ENCODE measurements around the gene HIRIP3.

HIRIP3 gene

GRCh38 chr16:29974291-29975133 is 20.9 kb downstream of the HIRIP3 start:
- peak overlapping the region; percentile 60 for H3K9ac ChIP-seq (ENCODE audit: low read depth, low read length)
- H3K27me3 ChIP-seq (ENCODE audit: control insufficient read depth, insufficient read depth, low read length), result peaks cover 12% of the 10 kb centered on the region
- peaks cover 16% of the 10 kb centered on the region for H3K4me1 ChIP-seq (ENCODE audit: control insufficient read depth, insufficient read depth, low read length)
- peak overlapping the region; percentile 59 for H3K4me3 ChIP-seq (ENCODE audit: low read depth, low read length)
- H3K9me3 ChIP-seq (ENCODE audit: control insufficient read depth, insufficient read depth, low read length), result peaks cover 10% of the 10 kb centered on the region
- H3K36me3 ChIP-seq (ENCODE audit: control insufficient read depth, insufficient read depth, low read length), result peaks cover 23% of the 10 kb centered on the region

- Histone ChIP-seq H3K36me3 (ENCODE audit: control insufficient read depth, insufficient read depth, low read length) (peaks cover 14% of the 10 kb centered on the region), H3K27me3 (ENCODE audit: control insufficient read depth, insufficient read depth, low read length) (peaks cover 12% of the 10 kb centered on the region), H3K9me3 (ENCODE audit: control insufficient read depth, insufficient read depth, low read length) (peaks cover 10% of the 10 kb centered on the region)
These were observed 21.8 kb downstream of the HIRIP3 start, which contains the start of gene TAOK2 for GRCh38 chr16:29973384-29974246. TAOK2 (plus strand) TSS chr16:29973868; CDS start chr16:29977773, 3,905 bp downstream.

GRCh38 chr16:29972992-29973383 is 22.4 kb downstream of the HIRIP3 start:
- Histone ChIP-seq H3K27me3 (ENCODE audit: control insufficient read depth, insufficient read depth, low read length) (peaks cover 12% of the 10 kb centered on the region), H3K36me3 (ENCODE audit: control insufficient read depth, insufficient read depth, low read length) (peaks cover 8% of the 10 kb centered on the region), H3K4me1 (ENCODE audit: control insufficient read depth, insufficient read depth, low read length) (peaks cover 16% of the 10 kb centered on the region), H3K4me3 (ENCODE audit: low read depth, low read length) (no peak overlapping the region), H3K9ac (ENCODE audit: low read depth, low read length) (no peak overlapping the region), H3K9me3 (ENCODE audit: control insufficient read depth, insufficient read depth, low read length) (peaks cover 10% of the 10 kb centered on the region)

More at GRCh38 chr16:29973384-29974246, 21.8 kb downstream of the HIRIP3 start, which contains the start of gene TAOK2:
- Histone ChIP-seq H3K9ac (ENCODE audit: low read depth, low read length) (peak within 1 kb of the TSS; percentile 60), H3K4me3 (ENCODE audit: low read depth, low read length) (peak within 1 kb of the TSS; percentile 59), H3K4me1 (ENCODE audit: control insufficient read depth, insufficient read depth, low read length) (peaks cover 16% of the 10 kb centered on the region)

DNA sequence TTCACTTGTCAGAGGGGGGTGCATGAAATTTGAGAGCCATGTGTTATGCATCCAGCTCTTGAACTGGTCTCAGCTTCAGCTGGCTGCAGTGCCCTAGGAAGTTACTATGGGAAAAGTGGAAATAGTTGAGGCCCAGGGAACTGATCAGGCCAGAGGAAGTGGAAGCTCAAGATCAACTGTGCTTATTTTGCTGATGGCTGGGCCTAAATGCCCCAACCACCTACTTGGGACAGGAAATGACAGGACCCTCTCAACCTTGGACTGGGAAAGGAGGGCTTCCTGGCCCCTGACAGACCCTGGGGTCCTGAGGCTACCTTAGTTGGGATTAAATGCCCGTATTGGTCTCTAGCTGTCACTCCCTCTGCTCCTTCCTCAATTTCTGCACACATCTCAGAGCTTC is 22.9 kb downstream of the HIRIP3 start:
- peaks cover 10% of the 10 kb centered on the region for H3K9me3 ChIP-seq (ENCODE audit: control insufficient read depth, insufficient read depth, low read length)
- peaks cover 16% of the 10 kb centered on the region for H3K4me1 ChIP-seq (ENCODE audit: control insufficient read depth, insufficient read depth, low read length)
- H3K27me3 ChIP-seq (ENCODE audit: control insufficient read depth, insufficient read depth, low read length), result peaks cover 12% of the 10 kb centered on the region
- no peak overlapping the region for H3K9ac ChIP-seq (ENCODE audit: low read depth, low read length)
- H3K4me3 ChIP-seq (ENCODE audit: low read depth, low read length), result no peak overlapping the region
- H3K36me3 ChIP-seq (ENCODE audit: control insufficient read depth, insufficient read depth, low read length), result peaks cover 4% of the 10 kb centered on the region

- Histone ChIP-seq H3K27me3 (ENCODE audit: control insufficient read depth, insufficient read depth, low read length) (peaks cover 12% of the 10 kb centered on the region), H3K9me3 (ENCODE audit: control insufficient read depth, insufficient read depth, low read length) (peaks cover 10% of the 10 kb centered on the region), H3K9ac (ENCODE audit: low read depth, low read length) (no peak overlapping the region)
These were observed 24.1 kb downstream of the HIRIP3 start for GRCh38 chr16:29971304-29971703.

DNA sequence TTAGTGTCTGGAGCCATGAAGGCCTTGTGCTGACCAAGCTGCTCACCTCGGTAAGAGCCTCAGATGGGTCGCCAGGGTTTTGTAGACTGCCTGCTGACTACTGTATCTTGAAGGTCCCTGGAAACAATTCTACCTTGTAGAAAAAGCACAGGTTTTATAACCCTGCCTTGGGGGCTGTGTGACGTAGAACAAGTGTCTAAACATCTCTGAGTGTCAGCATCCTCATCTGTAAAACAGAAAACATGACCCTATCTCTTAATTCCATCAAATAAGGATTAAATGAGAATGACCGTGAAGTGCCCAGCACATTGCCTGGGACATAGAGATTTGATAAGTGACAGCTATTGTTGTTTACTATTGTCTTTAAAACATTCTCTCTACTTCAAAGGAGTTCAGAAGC is 27.2 kb downstream of the HIRIP3 start:
- H3K9ac ChIP-seq (ENCODE audit: low read depth, low read length), result no peak overlapping the region

More at GRCh38 chr16:29971304-29971703, 24.1 kb downstream of the HIRIP3 start:
- Histone ChIP-seq H3K4me1 (ENCODE audit: control insufficient read depth, insufficient read depth, low read length) (peaks cover 12% of the 10 kb centered on the region), H3K36me3 (ENCODE audit: control insufficient read depth, insufficient read depth, low read length) (peaks cover 4% of the 10 kb centered on the region), H3K4me3 (ENCODE audit: low read depth, low read length) (no peak overlapping the region)

GRCh38 chr16:29963021-29963743 is 32.2 kb downstream of the HIRIP3 start:
- H3K4me1 ChIP-seq (ENCODE audit: control insufficient read depth, insufficient read depth, low read length), result peaks cover 4% of the 10 kb centered on the region
- no peak overlapping the region for H3K9ac ChIP-seq (ENCODE audit: low read depth, low read length)
- no peaks in the 10 kb centered on the region for H3K27me3 ChIP-seq (ENCODE audit: control insufficient read depth, insufficient read depth, low read length)
- no peaks in the 10 kb centered on the region for H3K9me3 ChIP-seq (ENCODE audit: control insufficient read depth, insufficient read depth, low read length)
- H3K36me3 ChIP-seq (ENCODE audit: control insufficient read depth, insufficient read depth, low read length), result no peaks in the 10 kb centered on the region
- no peak overlapping the region for H3K4me3 ChIP-seq (ENCODE audit: low read depth, low read length)

More for the DNA sequence above, 27.2 kb downstream of the HIRIP3 start:
- Histone ChIP-seq H3K4me1 (ENCODE audit: control insufficient read depth, insufficient read depth, low read length) (no peaks in the 10 kb centered on the region), H3K4me3 (ENCODE audit: low read depth, low read length) (no peak overlapping the region), H3K36me3 (ENCODE audit: control insufficient read depth, insufficient read depth, low read length) (peaks cover 4% of the 10 kb centered on the region), H3K9me3 (ENCODE audit: control insufficient read depth, insufficient read depth, low read length) (peaks cover 9% of the 10 kb centered on the region), H3K27me3 (ENCODE audit: control insufficient read depth, insufficient read depth, low read length) (peaks cover 12% of the 10 kb centered on the region)

- no peaks in the 10 kb centered on the region for H3K27me3 ChIP-seq (ENCODE audit: control insufficient read depth, insufficient read depth, low read length)
- H3K36me3 ChIP-seq (ENCODE audit: control insufficient read depth, insufficient read depth, low read length), result no peaks in the 10 kb centered on the region
- peaks cover 4% of the 10 kb centered on the region for H3K4me1 ChIP-seq (ENCODE audit: control insufficient read depth, insufficient read depth, low read length)
- peak overlapping the region; percentile 54 for H3K9ac ChIP-seq (ENCODE audit: low read depth, low read length)
- peak overlapping the region; percentile 75 for H3K4me3 ChIP-seq (ENCODE audit: low read depth, low read length)
- no peaks in the 10 kb centered on the region for H3K9me3 ChIP-seq (ENCODE audit: control insufficient read depth, insufficient read depth, low read length)
These were observed 32.9 kb downstream of the HIRIP3 start for GRCh38 chr16:29962344-29962994.

DNA sequence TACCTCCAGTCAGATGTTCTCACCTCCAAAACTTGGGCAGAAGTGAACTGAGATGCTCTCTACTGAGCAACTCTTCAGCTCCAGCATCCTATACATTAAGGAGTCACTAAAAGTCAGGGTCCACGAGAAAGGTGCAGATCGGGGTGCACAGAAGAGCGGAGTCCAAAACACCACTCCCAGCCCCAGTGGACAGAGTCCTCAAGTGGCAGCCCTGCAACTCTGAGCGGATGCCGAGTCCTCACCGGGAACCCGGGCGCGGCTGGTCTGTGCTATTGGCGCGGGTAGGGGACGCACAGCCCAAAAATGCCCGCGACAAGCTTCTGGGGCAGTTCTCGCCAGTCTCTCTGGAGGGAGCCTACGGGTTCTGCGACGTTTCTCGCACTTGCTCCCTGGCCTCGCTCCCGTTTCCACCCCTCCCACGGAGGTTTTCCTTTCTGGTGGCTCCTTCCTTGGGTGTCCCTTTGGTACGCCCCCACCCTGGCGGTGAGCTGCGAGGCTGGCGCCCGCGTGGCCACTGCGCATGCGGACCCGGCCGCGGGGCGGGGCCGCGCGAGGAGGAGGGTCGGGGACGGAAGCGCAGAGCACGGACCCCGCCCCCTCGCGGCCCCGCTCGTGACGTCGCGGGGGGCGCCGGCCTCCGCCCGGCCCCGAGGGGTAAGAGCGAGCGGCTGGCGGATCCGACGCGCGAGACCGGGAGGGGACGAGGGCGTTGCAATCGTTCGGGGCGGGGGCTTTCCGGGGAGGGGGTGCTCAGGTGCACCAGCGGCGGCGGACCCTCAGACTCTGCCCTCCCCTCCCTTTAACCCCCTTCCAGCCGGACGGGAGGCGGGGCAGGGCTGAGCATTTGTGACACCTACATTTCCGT is 33.7 kb downstream of the HIRIP3 start, which contains the start of gene TMEM219:
Gene TMEM219 (plus strand): TSS at position 601 of the 865 bp plus-strand sequence. CDS start 1,065 bp downstream, outside the sequence.
- Histone ChIP-seq H3K36me3 (ENCODE audit: control insufficient read depth, insufficient read depth, low read length) (no peaks in the 10 kb centered on the region), H3K4me3 (ENCODE audit: low read depth, low read length) (peak within 1 kb of the TSS; percentile 91), H3K4me1 (ENCODE audit: control insufficient read depth, insufficient read depth, low read length) (peaks cover 4% of the 10 kb centered on the region), H3K27me3 (ENCODE audit: control insufficient read depth, insufficient read depth, low read length) (no peaks in the 10 kb centered on the region), H3K9me3 (ENCODE audit: control insufficient read depth, insufficient read depth, low read length) (no peaks in the 10 kb centered on the region), H3K9ac (ENCODE audit: low read depth, low read length) (peak within 1 kb of the TSS; percentile 90)

DNA sequence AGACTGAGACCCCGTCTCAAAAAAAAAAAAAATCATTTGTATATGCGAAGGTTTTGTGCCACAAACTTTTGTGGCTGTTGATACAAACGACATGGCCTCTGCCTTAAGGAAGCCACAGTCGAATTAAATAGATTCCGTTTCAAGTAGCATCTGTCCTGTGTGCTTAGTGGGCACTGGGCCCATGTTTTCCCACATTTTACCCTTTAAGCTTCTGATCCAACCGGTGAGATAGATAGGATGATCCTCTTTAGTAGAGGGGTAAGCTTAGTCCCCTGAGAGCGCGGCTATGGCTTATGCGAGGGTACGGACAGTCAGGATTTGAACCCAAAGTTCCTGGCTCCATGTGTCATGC is 34.3 kb downstream of the HIRIP3 start:
- Histone ChIP-seq H3K9ac (ENCODE audit: low read depth, low read length) (peak overlapping the region; percentile 90), H3K4me1 (ENCODE audit: control insufficient read depth, insufficient read depth, low read length) (peaks cover 4% of the 10 kb centered on the region), H3K9me3 (ENCODE audit: control insufficient read depth, insufficient read depth, low read length) (no peaks in the 10 kb centered on the region), H3K4me3 (ENCODE audit: low read depth, low read length) (peak overlapping the region; percentile 91), H3K36me3 (ENCODE audit: control insufficient read depth, insufficient read depth, low read length) (no peaks in the 10 kb centered on the region), H3K27me3 (ENCODE audit: control insufficient read depth, insufficient read depth, low read length) (no peaks in the 10 kb centered on the region)
